Chondrocyte (in vitro differentiated cells): Measurements from ENCODE around the gene FBXL17. TPM values are rescaled to one million over a fixed set of nuclear protein-coding genes. Genes with fewer than 3 reads are reported as not detected.

Source experiments
- DNase-seq: peaks from one replicate; pipeline ENCODE4 v3.0.0; 2021; ENCODE audit warnings: mixed read lengths, low spot score
- H3K27ac Mint-ChIP-seq: one replicate; pipeline ENCODE4 v1.8.0; 2021; ENCODE audit warnings: mild to moderate bottlenecking, moderate library complexity, mixed read lengths; ENCODE audit not compliant: unreplicated experiment
- H3K27me3 Mint-ChIP-seq: 2 replicates; pipeline ENCODE4 v1.8.0; 2021; ENCODE audit warnings: low read depth, mixed read lengths
- H3K36me3 Mint-ChIP-seq: 2 replicates; pipeline ENCODE4 v1.8.0; 2021; ENCODE audit warnings: low read depth, mixed read lengths
- H3K4me1 Mint-ChIP-seq: 2 replicates; pipeline ENCODE4 v1.8.0; 2021; ENCODE audit warnings: low read depth, mild to moderate bottlenecking, mixed read lengths
- H3K4me3 Mint-ChIP-seq: one replicate; pipeline ENCODE4 v1.8.0; 2021; ENCODE audit warnings: mild to moderate bottlenecking, moderate library complexity, mixed read lengths; ENCODE audit not compliant: unreplicated experiment
- H3K9me3 Mint-ChIP-seq: 2 replicates; pipeline ENCODE4 v1.8.0; 2021; ENCODE audit warnings: low read depth, mixed read lengths
- CTCF ChIP-seq: fragments of 200-600 bp; sonication (generic); IDR thresholded peaks from 2 replicates; pipeline ENCODE4 v1.5.0; 2021; ENCODE audit warnings: antibody characterized with exemption, mild to moderate bottlenecking, moderate library complexity
- total RNA-seq: library from RNA; stranded (reverse); gene quantifications from 3 replicates; pipeline ENCODE4 v1.2.1, GENCODE V29; 2021

FBXL17 gene
- total RNA-seq, 1 donor from 2014 or later, result 15.3 TPM

GRCh38 chr5:108371263-108371662 lies 10.6 kb downstream of the FBXL17 start:
- H3K4me3 Mint-ChIP-seq, result no peak overlapping the region
- no peak for TF ChIP-seq CTCF
- H3K4me1 Mint-ChIP-seq, result peaks cover 3% of the 10 kb centered on the region
- no peak for DNase-seq
- no peaks in the 10 kb centered on the region for H3K27me3 Mint-ChIP-seq
- H3K36me3 Mint-ChIP-seq, result peaks cover 8% of the 10 kb centered on the region
- H3K9me3 Mint-ChIP-seq, result peaks cover 38% of the 10 kb centered on the region
- no peak overlapping the region for H3K27ac Mint-ChIP-seq

- H3K4me3 Mint-ChIP-seq, result no peak overlapping the region
- peaks cover 20% of the 10 kb centered on the region for H3K9me3 Mint-ChIP-seq
- H3K4me1 Mint-ChIP-seq, result peaks cover 3% of the 10 kb centered on the region
- DNase-seq, result no peak
- TF ChIP-seq CTCF, result no peak
- no peaks in the 10 kb centered on the region for H3K27me3 Mint-ChIP-seq
- H3K27ac Mint-ChIP-seq, result no peak overlapping the region
- H3K36me3 Mint-ChIP-seq, result peaks cover 7% of the 10 kb centered on the region
Measured at GRCh38 chr5:108369167-108369566, 12.7 kb downstream of the FBXL17 start.

GRCh38 chr5:108367679-108368334 lies 14.1 kb downstream of the FBXL17 start:
- Mint-ChIP-seq H3K9me3 (peaks cover 10% of the 10 kb centered on the region), H3K27ac (no peak overlapping the region), H3K36me3 (peaks cover 4% of the 10 kb centered on the region), H3K4me3 (no peak overlapping the region), H3K27me3 (no peaks in the 10 kb centered on the region), H3K4me1 (peaks cover 3% of the 10 kb centered on the region)
- TF ChIP-seq CTCF, result no peak
- DNase-seq, result no peak

- Mint-ChIP-seq H3K9me3 (peaks cover 3% of the 10 kb centered on the region), H3K36me3 (peaks cover 3% of the 10 kb centered on the region), H3K4me3 (no peak overlapping the region), H3K27ac (no peak overlapping the region), H3K4me1 (peaks cover 8% of the 10 kb centered on the region), H3K27me3 (no peaks in the 10 kb centered on the region)
- TF ChIP-seq CTCF, result no peak
- no peak for DNase-seq
Measured at GRCh38 chr5:108366500-108366899, 15.4 kb downstream of the FBXL17 start.

- Mint-ChIP-seq H3K4me3 (no peak overlapping the region), H3K27ac (no peak overlapping the region), H3K4me1 (peaks cover 5% of the 10 kb centered on the region), H3K9me3 (peaks cover 12% of the 10 kb centered on the region), H3K27me3 (no peaks in the 10 kb centered on the region), H3K36me3 (peaks cover 5% of the 10 kb centered on the region)
- DNase-seq, result no peak
- no peak for TF ChIP-seq CTCF
Measured at GRCh38 chr5:108361771-108362170, 20.1 kb downstream of the FBXL17 start.
